MM.1S (cell line): ENCODE results near the gene CHST5.
"Not testable (repeated sequence)": the region's sequence is repeated elsewhere in the genome, so short reads cannot be mapped to it uniquely, and the experiment has no call there.

ENCODE experiments used
- DNase-seq: peaks from one replicate; pipeline ENCODE4 v3.0.0-alpha.2; 2015
- H2AFZ ChIP-seq: fragments of 300-600 bp; sonication (generic); 2 replicates; pipeline ENCODE4 v1.6.0; 2016; ENCODE audit warnings: antibody characterized with exemption, low read length
- H3F3A ChIP-seq: fragments of 300-600 bp; sonication (generic); 2 replicates; pipeline ENCODE4 v1.6.1; 2016; ENCODE audit warnings: mild to moderate bottlenecking, antibody characterized with exemption, low read length, moderate library complexity, mixed read lengths; ENCODE audit not compliant: insufficient read depth
- H3K27ac ChIP-seq: fragments of 300-600 bp; sonication (generic); 2 replicates; pipeline ENCODE4 v1.5.1; 2016; ENCODE audit warnings: mild to moderate bottlenecking, low read length
- H3K27me3 ChIP-seq: fragments of 300-600 bp; sonication (generic); replicated peaks from 2 replicates; pipeline ENCODE4 v1.6.0; 2016; ENCODE audit warnings: low read length; ENCODE audit not compliant: insufficient read depth
- H3K36me3 ChIP-seq: fragments of 300-600 bp; sonication (generic); replicated peaks from 2 replicates; pipeline ENCODE4 v1.6.1; 2016; ENCODE audit warnings: mild to moderate bottlenecking, low read length, mixed read lengths; ENCODE audit not compliant: insufficient read depth
- H3K4me1 ChIP-seq: fragments of 300-600 bp; sonication (generic); 2 replicates; pipeline ENCODE4 v1.6.1; 2016; ENCODE audit warnings: low read length, mixed read lengths
- H3K4me2 ChIP-seq: fragments of 300-600 bp; sonication (generic); 2 replicates; pipeline ENCODE4 v1.6.0; 2016; ENCODE audit warnings: low read depth, low read length
- H3K4me3 ChIP-seq: fragments of 300-600 bp; sonication (generic); 2 replicates; pipeline ENCODE4 v1.5.1; 2016; ENCODE audit warnings: low read length, mixed read lengths
- H3K79me2 ChIP-seq: fragments of 300-600 bp; sonication (generic); 2 replicates; pipeline ENCODE4 v1.6.1; 2016; ENCODE audit warnings: mixed run types, low read length, mixed read lengths
- H3K9ac ChIP-seq: fragments of 300-600 bp; sonication (generic); 2 replicates; pipeline ENCODE4 v1.6.1; 2016; ENCODE audit warnings: low read length, mixed read lengths
- H3K9me2 ChIP-seq: fragments of 300-600 bp; sonication (generic); replicated peaks from 2 replicates; pipeline ENCODE4 v1.6.1; 2016; ENCODE audit warnings: mild to moderate bottlenecking, low read length, mixed read lengths; ENCODE audit not compliant: insufficient read depth
- H3K9me3 ChIP-seq: fragments of 300-600 bp; sonication (generic); replicated peaks from 2 replicates; pipeline ENCODE4 v1.6.1; 2016; ENCODE audit warnings: mild to moderate bottlenecking, low read length, mixed read lengths; ENCODE audit not compliant: insufficient read depth
- H4K20me1 ChIP-seq: fragments of 300-600 bp; sonication (generic); 2 replicates; pipeline ENCODE4 v1.6.1; 2016; ENCODE audit warnings: mild to moderate bottlenecking, low read length, moderate library complexity, mixed read lengths; ENCODE audit not compliant: insufficient read depth
- EZH2 ChIP-seq: fragments of 300-600 bp; sonication (generic); optimal IDR thresholded peaks from 2 replicates; pipeline ENCODE3; 2017; ENCODE audit warnings: low read depth, mild to moderate bottlenecking, antibody characterized with exemption, low read length, mixed read lengths
- EZH2phosphoT487 ChIP-seq: fragments of 300-600 bp; sonication (generic); IDR thresholded peaks from 2 replicates; pipeline ENCODE4 v1.6.1; 2018; ENCODE audit warnings: antibody characterized with exemption, low read length
- TF ChIP-seq, protein P1 (sequence below): fragments of 300-600 bp; sonication (generic); IDR thresholded peaks from 2 replicates; pipeline ENCODE4 v1.5.1; 2016; ENCODE audit warnings: antibody characterized with exemption, low read length, mixed read lengths

CHST5 gene

DNA sequence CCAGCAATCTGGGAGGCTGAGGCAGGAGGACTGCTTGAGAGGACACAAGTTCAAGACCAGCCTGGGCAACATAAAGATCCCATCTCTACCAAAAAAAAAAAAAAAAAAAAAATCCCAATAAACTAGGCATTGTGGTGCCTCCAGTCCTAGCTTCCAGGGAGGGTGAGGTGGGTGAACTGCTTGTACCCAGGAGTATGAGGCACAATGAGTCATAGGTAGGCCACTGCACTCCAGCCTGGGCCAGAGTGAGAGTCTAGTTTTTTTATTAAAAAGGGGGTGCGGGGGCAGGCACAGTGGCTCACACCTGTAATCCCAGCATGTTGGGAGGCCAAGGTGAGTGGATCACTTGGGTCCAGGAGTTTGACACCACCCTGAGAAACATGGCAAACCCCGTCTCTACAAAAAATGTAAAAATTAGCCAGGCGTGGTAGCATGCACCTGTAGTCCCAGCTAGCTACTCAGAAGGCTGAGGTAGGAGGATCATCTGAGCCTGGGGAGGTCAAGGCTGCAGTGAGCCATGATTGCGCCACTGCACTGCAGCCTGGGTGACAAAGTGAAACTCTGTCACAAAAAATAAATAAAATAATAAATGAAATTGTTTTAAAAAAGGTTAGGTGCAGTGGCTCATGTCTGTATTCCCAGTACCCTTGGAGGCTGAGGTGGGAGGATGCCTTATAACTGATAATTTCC is 32.8 kb downstream of the CHST5 start:
- no peaks in the 10 kb centered on the region for H3K79me2 ChIP-seq
- H3K9ac ChIP-seq = no peak overlapping the region
- no peak overlapping the region for H3K4me3 ChIP-seq
- H3K9me2 ChIP-seq = no peaks in the 10 kb centered on the region
- H3K4me2 ChIP-seq = no peak overlapping the region
- H3K36me3 ChIP-seq = no peaks in the 10 kb centered on the region
- no peak overlapping the region for H3K27ac ChIP-seq
- H4K20me1 ChIP-seq = no peaks in the 10 kb centered on the region
- no peaks in the 10 kb centered on the region for H3K27me3 ChIP-seq
- TF ChIP-seq EZH2phosphoT487 (no peak), EZH2 (no peak)
- TF ChIP-seq, protein P1, sequence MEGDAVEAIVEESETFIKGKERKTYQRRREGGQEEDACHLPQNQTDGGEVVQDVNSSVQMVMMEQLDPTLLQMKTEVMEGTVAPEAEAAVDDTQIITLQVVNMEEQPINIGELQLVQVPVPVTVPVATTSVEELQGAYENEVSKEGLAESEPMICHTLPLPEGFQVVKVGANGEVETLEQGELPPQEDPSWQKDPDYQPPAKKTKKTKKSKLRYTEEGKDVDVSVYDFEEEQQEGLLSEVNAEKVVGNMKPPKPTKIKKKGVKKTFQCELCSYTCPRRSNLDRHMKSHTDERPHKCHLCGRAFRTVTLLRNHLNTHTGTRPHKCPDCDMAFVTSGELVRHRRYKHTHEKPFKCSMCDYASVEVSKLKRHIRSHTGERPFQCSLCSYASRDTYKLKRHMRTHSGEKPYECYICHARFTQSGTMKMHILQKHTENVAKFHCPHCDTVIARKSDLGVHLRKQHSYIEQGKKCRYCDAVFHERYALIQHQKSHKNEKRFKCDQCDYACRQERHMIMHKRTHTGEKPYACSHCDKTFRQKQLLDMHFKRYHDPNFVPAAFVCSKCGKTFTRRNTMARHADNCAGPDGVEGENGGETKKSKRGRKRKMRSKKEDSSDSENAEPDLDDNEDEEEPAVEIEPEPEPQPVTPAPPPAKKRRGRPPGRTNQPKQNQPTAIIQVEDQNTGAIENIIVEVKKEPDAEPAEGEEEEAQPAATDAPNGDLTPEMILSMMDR = no peak
- H3K9me3 ChIP-seq = no peaks in the 10 kb centered on the region
- no peak overlapping the region for H2AFZ ChIP-seq
- H3K4me1 ChIP-seq = no peaks in the 10 kb centered on the region
- H3F3A ChIP-seq = no peaks in the 10 kb centered on the region
- DNase-seq = no peak

DNA sequence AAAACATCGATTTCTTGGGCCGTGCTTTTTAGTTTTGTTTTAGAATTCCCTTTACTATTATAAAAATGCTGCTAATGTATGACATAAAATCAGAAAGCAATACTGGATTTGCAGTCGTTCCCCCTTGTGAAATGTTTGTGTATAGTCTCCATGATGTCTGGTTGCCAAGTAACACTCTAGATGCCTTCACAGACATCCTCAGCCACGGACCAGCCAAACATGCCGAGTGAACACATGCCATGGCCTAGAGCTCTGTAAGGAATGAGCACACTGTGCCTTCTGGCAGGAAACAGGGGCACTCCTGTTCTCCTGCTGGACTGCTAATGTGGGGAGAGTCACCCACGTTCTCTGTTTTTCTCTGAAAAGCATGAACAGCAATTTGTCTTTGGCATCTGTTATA is 34.1 kb downstream of the CHST5 start:
- not testable (repeated sequence) for H3K27ac ChIP-seq, H3K79me2 ChIP-seq, H3F3A ChIP-seq, H3K4me1 ChIP-seq, H3K4me3 ChIP-seq, H3K36me3 ChIP-seq, H4K20me1 ChIP-seq, DNase-seq, H3K27me3 ChIP-seq, H3K9me3 ChIP-seq, H3K9me2 ChIP-seq, H2AFZ ChIP-seq, H3K9ac ChIP-seq, H3K4me2 ChIP-seq

DNA sequence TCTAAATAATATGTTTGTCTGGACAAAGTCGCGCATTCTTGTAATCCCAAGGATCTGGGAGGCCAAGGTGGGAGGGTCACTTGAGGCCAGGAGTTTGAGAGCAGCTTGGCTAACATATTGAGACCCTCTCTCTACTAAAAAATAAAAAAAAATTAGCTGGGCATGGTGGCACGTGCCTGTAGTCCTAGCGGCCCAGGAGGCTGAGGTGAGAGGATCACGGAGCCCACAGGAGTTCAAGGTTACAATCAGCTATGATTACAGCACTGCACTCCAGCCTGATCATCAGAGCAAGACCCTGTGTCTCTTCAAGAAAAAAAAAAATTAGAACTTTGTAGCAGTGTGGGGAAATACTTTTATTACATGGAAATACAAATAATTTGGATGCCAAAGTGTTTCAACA is 34.5 kb downstream of the CHST5 start:
- no peak overlapping the region for H2AFZ ChIP-seq
- H3K27me3 ChIP-seq = no peaks in the 10 kb centered on the region
- no peak overlapping the region for H3K4me3 ChIP-seq
- H4K20me1 ChIP-seq = no peaks in the 10 kb centered on the region
- no peak overlapping the region for H3K9ac ChIP-seq
- H3K27ac ChIP-seq = no peak overlapping the region
- no peaks in the 10 kb centered on the region for H3K4me1 ChIP-seq
- H3K79me2 ChIP-seq = no peaks in the 10 kb centered on the region
- no peaks in the 10 kb centered on the region for H3F3A ChIP-seq
- no peaks in the 10 kb centered on the region for H3K9me3 ChIP-seq
- TF ChIP-seq EZH2phosphoT487 (no peak), EZH2 (no peak)
- TF ChIP-seq, protein P1 = no peak
- no peaks in the 10 kb centered on the region for H3K9me2 ChIP-seq
- DNase-seq = no peak
- no peaks in the 10 kb centered on the region for H3K36me3 ChIP-seq
- H3K4me2 ChIP-seq = no peak overlapping the region

DNA sequence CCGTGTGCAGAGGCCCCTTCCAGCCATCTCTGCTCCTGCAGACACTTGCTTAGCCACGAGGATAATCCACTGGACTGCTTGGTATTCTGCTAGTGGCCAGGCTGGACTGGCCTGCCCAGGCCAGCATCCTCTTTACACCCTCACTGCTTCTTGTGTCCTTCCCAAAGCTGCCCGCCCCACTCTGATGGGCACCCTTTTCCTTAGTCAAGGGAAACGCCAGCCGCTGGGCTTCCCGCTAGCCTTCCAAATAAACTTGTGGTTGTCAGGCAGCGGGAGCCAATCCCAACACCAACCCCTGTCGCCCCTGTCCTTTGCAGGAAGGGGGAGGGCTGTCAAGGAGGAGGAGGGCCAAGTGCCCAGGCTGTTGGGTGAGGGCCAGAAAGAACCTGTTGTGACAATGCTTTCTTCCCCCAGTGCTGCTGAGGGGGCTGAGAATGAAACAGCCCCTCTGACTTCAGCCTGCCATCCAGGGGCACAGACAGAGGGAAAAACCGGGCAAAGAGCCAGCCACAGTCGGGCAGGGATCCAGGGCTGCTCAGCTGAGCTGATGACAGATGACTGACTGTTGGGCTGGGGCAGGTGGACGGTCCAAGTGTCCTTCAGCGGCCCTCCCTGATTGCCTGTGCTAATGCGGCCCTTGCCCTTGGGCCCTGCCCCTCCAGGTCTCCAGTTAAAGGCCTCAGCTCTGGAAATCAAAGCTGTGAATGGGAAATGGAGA is 37.1 kb downstream of the CHST5 start:
- H3K27me3 ChIP-seq, H3K36me3 ChIP-seq, H3K4me2 ChIP-seq, H2AFZ ChIP-seq, H3K4me1 ChIP-seq, H4K20me1 ChIP-seq, H3K9ac ChIP-seq, H3K4me3 ChIP-seq, H3K27ac ChIP-seq, H3K9me2 ChIP-seq, H3K9me3 ChIP-seq, H3K79me2 ChIP-seq, DNase-seq, H3F3A ChIP-seq: not testable (repeated sequence)
